Activated CD4-positive, alpha-beta T cell treated with anti-CD3 and anti-CD28 coated beads, Interleukin-2, amount 50 U/mL, for 4 hours (primary cell): ENCODE results near the gene NOL12.

ENCODE experiments used
- DNase-seq, 2 experiments: peaks; one replicate each; pipeline ENCODE4 v3.0.0-alpha.2; 2020

Gene NOL12

GRCh38 chr22:37659897-37660708, 26.0 kb upstream of the NOL12 start:
- no peak for DNase-seq

- no peak for DNase-seq
Measured at GRCh38 chr22:37660709-37661045, 25.5 kb upstream of the NOL12 start.

- DNase-seq = no peak
Measured at GRCh38 chr22:37661160-37661924, 24.8 kb upstream of the NOL12 start.

- DNase-seq = no peak
Measured at GRCh38 chr22:37662039-37662438, 24.1 kb upstream of the NOL12 start.

GRCh38 chr22:37663521-37664140, 22.5 kb upstream of the NOL12 start:
- DNase-seq = no peak

- DNase-seq = no peak
Measured at GRCh38 chr22:37664249-37665101, 21.7 kb upstream of the NOL12 start.

GRCh38 chr22:37665487-37665886, 20.7 kb upstream of the NOL12 start:
- DNase-seq = no peak

- DNase-seq = no peak
Measured at GRCh38 chr22:37669586-37669985, 16.6 kb upstream of the NOL12 start.

GRCh38 chr22:37672206-37672919, 13.8 kb upstream of the NOL12 start:
- no peak for DNase-seq

- DNase-seq = no peak
Measured at GRCh38 chr22:37672920-37673455, 13.2 kb upstream of the NOL12 start.

- DNase-seq = no peak
Measured at GRCh38 chr22:37674248-37674647, 11.9 kb upstream of the NOL12 start.

- DNase-seq = no peak
Measured at GRCh38 chr22:37674951-37675929, 10.9 kb upstream of the NOL12 start, which contains the start of gene LGALS1. LGALS1 (plus strand) TSS chr22:37675636; CDS start chr22:37675703, 67 bp downstream.

- DNase-seq = no peak
Measured at GRCh38 chr22:37675930-37676735, 10.0 kb upstream of the NOL12 start.

- DNase-seq = peak; percentile 95
Measured at GRCh38 chr22:37676736-37677492, 9.2 kb upstream of the NOL12 start.

- DNase-seq = no peak
Measured at GRCh38 chr22:37677493-37677974, 8.6 kb upstream of the NOL12 start.

GRCh38 chr22:37678372-37678771, 7.8 kb upstream of the NOL12 start:
- no peak for DNase-seq

- no peak for DNase-seq
Measured at GRCh38 chr22:37679670-37680069, 6.5 kb upstream of the NOL12 start.

- no peak for DNase-seq
Measured at GRCh38 chr22:37680191-37680851, 5.8 kb upstream of the NOL12 start.
